HG03175 (cell line): ENCODE results near the gene BTN3A1.
A peak's percentile ranks its signal among the peaks of the same experiment; 100 is the strongest.

ENCODE experiments used
- ATAC-seq: cut with Tn5 transposase; IDR thresholded peaks from one replicate; pipeline ENCODE4 v1.9.1; 2021; ENCODE audit warnings: mild to moderate bottlenecking, moderate library complexity; ENCODE audit not compliant: unreplicated experiment

BTN3A1 gene

GRCh38 chr6:26379292-26379691, 22.8 kb upstream of the BTN3A1 start:
- ATAC-seq: no peak

GRCh38 chr6:26379740-26380139, 22.3 kb upstream of the BTN3A1 start:
- ATAC-seq: no peak

GRCh38 chr6:26380256-26380655, 21.8 kb upstream of the BTN3A1 start:
- no peak for ATAC-seq

GRCh38 chr6:26382121-26382520, 20.0 kb upstream of the BTN3A1 start:
- ATAC-seq: no peak

- ATAC-seq: no peak
Observed at GRCh38 chr6:26383624-26384417, 18.3 kb upstream of the BTN3A1 start.

GRCh38 chr6:26385734-26386125, 16.3 kb upstream of the BTN3A1 start:
- ATAC-seq: no peak

GRCh38 chr6:26387565-26387964, 14.5 kb upstream of the BTN3A1 start:
- no peak for ATAC-seq

- no peak for ATAC-seq
Observed at GRCh38 chr6:26388014-26388413, 14.1 kb upstream of the BTN3A1 start.

GRCh38 chr6:26388441-26388840, 13.6 kb upstream of the BTN3A1 start:
- no peak for ATAC-seq

- no peak for ATAC-seq
Observed at GRCh38 chr6:26389349-26389894, 12.7 kb upstream of the BTN3A1 start.

GRCh38 chr6:26390531-26390930, 11.5 kb upstream of the BTN3A1 start:
- ATAC-seq: no peak

GRCh38 chr6:26392932-26393636, 9.0 kb upstream of the BTN3A1 start:
- no peak for ATAC-seq

GRCh38 chr6:26394289-26394688, 7.8 kb upstream of the BTN3A1 start:
- ATAC-seq: no peak

GRCh38 chr6:26398555-26398954, 3.5 kb upstream of the BTN3A1 start:
- ATAC-seq: no peak

- no peak for ATAC-seq
Observed at GRCh38 chr6:26400626-26401025, 1.4 kb upstream of the BTN3A1 start.

GRCh38 chr6:26401389-26401986, 587 bp upstream of the BTN3A1 start:
- ATAC-seq: peak; percentile 7

GRCh38 chr6:26403893-26404292, 1.8 kb downstream of the BTN3A1 start:
- ATAC-seq: no peak

- ATAC-seq: no peak
Observed at GRCh38 chr6:26404546-26404945, 2.5 kb downstream of the BTN3A1 start.

- ATAC-seq: no peak
Observed at GRCh38 chr6:26408828-26409730, 7.0 kb downstream of the BTN3A1 start.

GRCh38 chr6:26411751-26412150, 9.7 kb downstream of the BTN3A1 start:
- no peak for ATAC-seq

GRCh38 chr6:26412228-26412627, 10.2 kb downstream of the BTN3A1 start:
- no peak for ATAC-seq
